NK-92 (cell line): ENCODE data around the gene FANCM.
"Not testable (repeated sequence)": the region's sequence is repeated elsewhere in the genome, so short reads cannot be mapped to it uniquely, and the experiment has no call there.

Experiments
- DNase-seq: peaks from one replicate; lab custom pipeline; 2025; ENCODE audit not compliant: unreplicated experiment; lab: John Stamatoyannopoulos, UW

Gene FANCM

GRCh38 chr14:45142083-45142482 is 6.4 kb downstream of the FANCM start:
- DNase-seq = not testable (repeated sequence)

GRCh38 chr14:45144658-45145057 is 8.9 kb downstream of the FANCM start:
- DNase-seq = no peak

GRCh38 chr14:45145214-45145613 is 9.5 kb downstream of the FANCM start:
- DNase-seq = no peak

GRCh38 chr14:45149602-45150001 is 13.9 kb downstream of the FANCM start:
- no peak for DNase-seq

GRCh38 chr14:45150386-45150890 is 14.7 kb downstream of the FANCM start:
- no peak for DNase-seq

- no peak for DNase-seq
These were observed 20.3 kb downstream of the FANCM start for GRCh38 chr14:45156067-45156466.

GRCh38 chr14:45169906-45170305 is 34.2 kb downstream of the FANCM start:
- DNase-seq = no peak

GRCh38 chr14:45177076-45177475 is 41.3 kb downstream of the FANCM start:
- DNase-seq = no peak

- DNase-seq = no peak
These were observed 45.6 kb downstream of the FANCM start for GRCh38 chr14:45181329-45181728.

- DNase-seq = no peak
These were observed 46.1 kb downstream of the FANCM start for GRCh38 chr14:45181806-45182205.

GRCh38 chr14:45185100-45185814 is 49.5 kb downstream of the FANCM start:
- DNase-seq = no peak

- no peak for DNase-seq
These were observed 59.2 kb downstream of the FANCM start for GRCh38 chr14:45194964-45195363.

- no peak for DNase-seq
These were observed 62.8 kb downstream of the FANCM start for GRCh38 chr14:45198551-45198950.

GRCh38 chr14:45199230-45199629 is 63.5 kb downstream of the FANCM start:
- DNase-seq = no peak

- no peak for DNase-seq
These were observed 66.2 kb downstream of the FANCM start for GRCh38 chr14:45201905-45202304.

- no peak for DNase-seq
These were observed 68.5 kb downstream of the FANCM start for GRCh38 chr14:45204241-45204640.

- DNase-seq = no peak
These were observed 74.4 kb downstream of the FANCM start for GRCh38 chr14:45210159-45210558.

- no peak for DNase-seq
These were observed 75.6 kb downstream of the FANCM start for GRCh38 chr14:45211295-45211694.

- no peak for DNase-seq
These were observed 76.5 kb downstream of the FANCM start for GRCh38 chr14:45212231-45212630.

GRCh38 chr14:45213716-45214115 is 78.0 kb downstream of the FANCM start:
- DNase-seq = not testable (repeated sequence)

- DNase-seq = not testable (repeated sequence)
These were observed 78.6 kb downstream of the FANCM start for GRCh38 chr14:45214341-45214740.

- DNase-seq = no peak
These were observed 86.9 kb downstream of the FANCM start for GRCh38 chr14:45222485-45223262.
